Measurements from ENCODE around the gene TARS1.
A peak's percentile ranks its signal among the peaks of the same experiment; 100 is the strongest.

Gene TARS1

DNA sequence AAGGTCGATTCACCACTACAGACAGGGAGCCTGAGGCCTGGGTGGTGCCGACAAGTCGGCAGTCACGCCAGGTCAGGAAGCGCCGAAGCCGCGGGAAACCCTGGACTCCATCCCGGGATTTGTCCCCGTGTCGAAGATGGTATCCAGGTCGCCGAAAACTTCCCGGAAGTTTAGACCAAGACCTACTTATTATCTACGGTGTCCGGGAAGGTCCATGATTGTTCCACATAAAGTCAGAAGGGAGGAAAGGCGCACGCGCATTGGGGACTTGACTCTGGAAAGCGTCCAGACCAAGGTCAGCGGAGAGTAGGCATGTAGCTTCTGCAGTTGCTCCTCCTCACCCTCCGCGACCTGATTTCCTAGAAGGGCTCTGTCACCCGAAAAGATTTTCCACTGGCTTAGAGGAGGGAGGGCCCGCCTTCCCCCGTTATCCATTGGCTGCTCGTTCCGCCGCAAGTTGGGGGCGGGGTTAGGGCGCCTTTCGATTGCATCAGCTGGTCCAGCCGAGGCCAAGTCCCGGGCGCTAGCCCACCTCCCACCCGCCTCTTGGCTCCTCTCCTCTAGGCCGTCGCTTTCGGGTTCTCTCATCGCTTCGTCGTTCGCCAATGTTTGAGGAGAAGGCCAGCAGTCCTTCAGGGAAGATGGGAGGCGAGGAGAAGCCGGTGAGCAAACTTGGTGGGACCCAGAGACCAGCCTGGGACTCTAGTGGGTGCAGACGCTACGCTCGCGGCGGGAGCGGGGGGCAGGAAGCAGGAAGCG, at the start of gene TARS1:
Gene TARS1 (plus strand): TSS at position 484 of the 759 bp plus-strand sequence. CDS start 122 bp downstream, at position 606.
- DNase-seq = peak; percentile 99

- no peak for DNase-seq
Measured at GRCh38 chr5:33398501-33398900, 42.3 kb upstream of the TARS1 start.

DNA sequence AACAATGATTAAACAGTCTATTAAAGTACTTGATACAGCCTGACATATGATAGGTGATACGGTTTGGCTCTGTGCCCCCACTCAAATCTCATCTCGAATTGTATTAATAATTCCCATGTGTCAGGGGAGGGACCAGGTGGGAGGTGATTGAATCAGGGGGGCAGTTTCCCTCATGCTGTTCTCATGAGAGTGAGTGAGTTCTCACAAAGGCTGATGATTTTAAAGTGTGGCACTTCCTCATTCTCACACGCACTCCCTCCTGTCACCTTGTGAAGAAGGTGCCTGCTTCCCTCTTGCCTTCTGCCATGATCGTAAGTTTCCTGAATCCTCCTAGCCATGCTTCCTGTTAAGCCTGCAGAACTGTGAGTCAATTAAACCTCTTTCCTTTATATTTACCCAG, 40.1 kb upstream of the TARS1 start:
- no peak for DNase-seq

- no peak for DNase-seq
Measured at GRCh38 chr5:33401482-33402390, 39.0 kb upstream of the TARS1 start.

GRCh38 chr5:33403187-33403586, 37.6 kb upstream of the TARS1 start:
- DNase-seq = no peak

GRCh38 chr5:33408816-33409215, 31.9 kb upstream of the TARS1 start:
- no peak for DNase-seq

- no peak for DNase-seq
Measured at GRCh38 chr5:33409435-33410170, 31.2 kb upstream of the TARS1 start.

DNA sequence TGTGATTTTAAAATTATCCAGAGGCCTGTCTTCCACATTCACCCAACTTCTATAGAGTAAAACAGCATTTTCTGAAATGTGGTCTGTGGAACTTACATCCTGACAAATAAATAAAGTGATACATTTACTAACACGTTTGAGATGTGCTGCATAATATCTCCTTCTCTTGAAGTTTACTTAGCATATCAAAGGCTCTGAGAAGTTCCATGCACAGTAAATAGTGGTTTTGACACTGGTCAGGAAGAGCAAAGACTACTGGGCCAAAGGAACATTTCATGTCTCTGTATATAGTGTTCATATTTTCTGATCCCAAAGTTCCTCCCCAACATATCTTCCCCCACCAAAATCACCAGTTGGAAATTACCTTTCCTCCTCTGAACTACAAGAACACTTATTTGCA, 30.5 kb upstream of the TARS1 start:
- DNase-seq = no peak

DNA sequence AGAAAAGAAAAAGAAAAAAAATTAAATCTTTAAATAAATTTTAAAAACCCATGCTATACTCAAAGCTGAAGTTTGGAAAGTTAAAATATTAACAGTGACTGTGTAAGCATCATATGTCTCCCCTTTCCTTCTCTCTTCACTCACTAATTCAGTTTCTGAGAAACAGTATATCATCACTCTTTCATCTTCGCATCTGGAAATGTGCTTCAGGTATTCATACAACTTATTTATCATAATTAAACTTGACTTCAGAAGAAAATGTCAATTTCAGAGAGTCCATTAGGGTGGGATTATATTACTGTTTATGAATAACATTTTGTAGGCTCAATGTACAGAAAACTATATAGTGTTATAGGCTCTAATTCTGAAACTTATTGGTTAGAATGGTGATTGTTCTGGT, 29.3 kb upstream of the TARS1 start:
- DNase-seq = no peak

DNA sequence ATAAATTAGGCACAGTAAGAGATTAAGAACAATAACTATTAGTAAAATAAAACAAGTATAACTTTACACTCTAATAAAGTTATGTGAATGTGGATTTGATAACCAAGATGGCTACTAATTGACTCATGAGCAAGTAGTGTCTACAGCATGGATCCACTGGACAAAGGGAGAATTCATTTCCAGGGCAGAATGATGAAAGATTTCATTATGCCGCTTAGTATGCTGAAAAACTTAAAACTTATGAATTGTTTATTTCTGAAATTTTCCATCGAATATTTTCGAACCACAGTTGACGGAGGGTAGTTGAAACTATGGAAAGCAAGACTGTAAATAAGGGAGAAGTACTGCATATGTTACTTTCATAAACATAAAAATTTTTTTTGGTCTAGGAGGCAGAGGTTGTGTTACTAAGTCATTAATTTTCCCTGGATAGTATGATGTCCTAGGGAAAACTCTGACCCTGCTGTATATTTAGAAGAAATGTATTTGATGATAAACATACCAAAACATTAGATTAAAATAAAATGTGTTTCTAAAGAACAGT, 24.9 kb upstream of the TARS1 start:
- no peak for DNase-seq

GRCh38 chr5:33417632-33418031, 23.1 kb upstream of the TARS1 start:
- no peak for DNase-seq

- no peak for DNase-seq
Measured at GRCh38 chr5:33420946-33421345, 19.8 kb upstream of the TARS1 start.

- no peak for DNase-seq
Measured at GRCh38 chr5:33422191-33422590, 18.6 kb upstream of the TARS1 start.

GRCh38 chr5:33423018-33423630, 17.6 kb upstream of the TARS1 start:
- DNase-seq = peak; percentile 46

GRCh38 chr5:33425314-33425713, 15.5 kb upstream of the TARS1 start:
- DNase-seq = no peak

DNA sequence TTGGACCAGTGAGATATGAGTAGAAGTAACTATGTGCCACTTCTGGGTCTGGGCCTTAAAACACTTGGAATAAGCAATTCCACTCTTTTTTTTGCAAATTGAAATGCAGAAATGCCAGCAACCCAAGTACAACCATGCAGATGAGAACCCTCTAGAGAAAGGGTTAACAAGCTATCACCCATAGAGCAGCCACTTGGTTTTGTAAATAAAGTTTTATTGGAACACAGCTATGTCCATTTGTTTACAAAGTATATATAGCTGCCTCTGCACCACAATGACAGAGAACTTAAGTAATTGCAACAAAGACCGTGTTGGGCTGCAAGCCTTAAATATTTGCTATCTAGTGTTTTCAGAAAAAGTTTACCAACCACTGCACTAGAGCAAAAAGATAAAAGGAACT, 9.8 kb upstream of the TARS1 start:
- no peak for DNase-seq

GRCh38 chr5:33432656-33433055, 8.1 kb upstream of the TARS1 start:
- DNase-seq = no peak

GRCh38 chr5:33433303-33434240, 7.2 kb upstream of the TARS1 start:
- no peak for DNase-seq

GRCh38 chr5:33435893-33436490, 4.8 kb upstream of the TARS1 start:
- peak; percentile 83 for DNase-seq

GRCh38 chr5:33438996-33439395, 1.8 kb upstream of the TARS1 start:
- no peak for DNase-seq

- DNase-seq = no peak
Measured at GRCh38 chr5:33439905-33440481, 772 bp upstream of the TARS1 start.

All from DMS53 (cell line).